GM12872 (cell line): ENCODE measurements around the gene FLT3LG.

Experiments used
- CTCF ChIP-seq: IDR thresholded peaks from 3 replicates; pipeline ENCODE4 v1.5.1; 2011; ENCODE audit warnings: low read depth, mild to moderate bottlenecking, low read length, moderate library complexity; ENCODE audit not compliant: insufficient read depth

FLT3LG gene

GRCh38 chr19:49441960-49442350, 32.1 kb upstream of the FLT3LG start:
- no peak for TF ChIP-seq CTCF

- no peak for TF ChIP-seq CTCF
Observed at GRCh38 chr19:49442354-49442753, 31.7 kb upstream of the FLT3LG start.

DNA sequence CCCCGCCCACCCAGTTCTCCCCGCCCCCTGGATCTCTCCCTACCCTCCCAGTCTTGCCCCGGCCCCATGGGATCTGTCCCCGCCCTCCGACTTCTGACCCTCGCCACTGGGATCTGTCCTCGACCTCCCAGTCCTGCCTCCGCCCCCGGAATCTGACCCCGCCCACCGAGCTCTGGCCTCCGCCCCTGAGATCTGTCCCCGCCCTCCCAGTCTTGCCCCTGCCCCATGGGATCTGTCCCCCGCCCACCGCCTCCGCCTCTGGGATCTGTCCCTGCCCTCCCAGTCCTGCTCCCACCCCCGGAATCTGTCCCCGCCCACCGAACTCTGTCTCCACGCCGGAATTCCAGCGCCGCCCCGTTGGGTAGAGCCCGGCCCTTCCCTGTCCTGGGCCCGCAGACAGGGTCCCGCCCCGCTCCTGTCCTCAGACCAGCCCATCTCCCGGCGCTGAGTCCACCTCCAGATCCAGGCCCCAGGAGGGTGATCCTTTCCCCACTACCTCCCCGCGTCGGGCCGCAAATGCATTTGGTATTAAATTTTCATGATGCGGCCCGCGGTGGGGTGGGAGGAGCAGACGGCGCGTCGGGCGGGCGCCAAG, 31.1 kb upstream of the FLT3LG start:
- no peak for TF ChIP-seq CTCF

GRCh38 chr19:49443366-49444099, 30.5 kb upstream of the FLT3LG start:
- peak; percentile 86 for TF ChIP-seq CTCF

- TF ChIP-seq CTCF, result no peak
Observed at GRCh38 chr19:49445997-49446396, 28.0 kb upstream of the FLT3LG start.

GRCh38 chr19:49447485-49448431, 26.3 kb upstream of the FLT3LG start:
- TF ChIP-seq CTCF, result no peak

- TF ChIP-seq CTCF, result no peak
Observed at GRCh38 chr19:49448432-49448786, 25.6 kb upstream of the FLT3LG start.
